Breast epithelium (tissue), 3 donors: Measurements from ENCODE around the gene TM2D1.

Experiments used
- CTCF ChIP-seq, 3 donors: fragments of 450-650 bp; IDR thresholded peaks; one replicate each; pipeline ENCODE4 v1.5.1; 2016 to 2017; ENCODE audit warnings: antibody characterized with exemption in 3 of 3, mild to moderate bottlenecking in 3 of 3, moderate library complexity in 3 of 3
- POLR2A ChIP-seq: fragments of 450-650 bp; IDR thresholded peaks from one replicate; pipeline ENCODE4 v1.6.1; 2016; ENCODE audit warnings: antibody characterized with exemption, mild to moderate bottlenecking, moderate library complexity
- POLR2AphosphoS5 ChIP-seq, 3 donors: sonication (generic); formaldehyde crosslinking; IDR thresholded peaks; one replicate each; pipeline ENCODE4 v1.6.1; 2017; ENCODE audit warnings: antibody characterized with exemption in 3 of 3

GRCh38 chr1:61754545-61754944 lies 29.6 kb upstream of the TM2D1 start:
- TF ChIP-seq CTCF (IDR thresholded peaks at IDR 0.05) (no peak), POLR2A (no peak), POLR2AphosphoS5 (IDR thresholded peaks at IDR 0.05) (no peak)
